HepG2 (cell line): ENCODE data around the gene CELSR2.
A peak's percentile ranks its signal among the peaks of the same experiment; 100 is the strongest.

Experiments used
- ARNT ChIP-seq: fragments of 450-650 bp; IDR thresholded peaks from 2 replicates; pipeline ENCODE4 v1.6.1; 2017
- EZH2 ChIP-seq: conservative IDR thresholded peaks from 2 replicates; pipeline ENCODE4 v1.6.1; 2012; ENCODE audit warnings: mild to moderate bottlenecking, low read depth, low read length, moderate library complexity
- FOXA3 ChIP-seq: IDR thresholded peaks from 2 replicates; pipeline ENCODE4 v1.6.1; 2016; ENCODE audit warnings: missing genetic modification reagents, missing compliant biosample characterization
- HNF4G ChIP-seq, 2 experiments: sonication (generic) in 1 of 2; formaldehyde crosslinking in 1 of 2; IDR thresholded peaks; 2 replicates each; pipeline versions ENCODE4 v1.4.0 to v1.6.1; 2011 to 2020; ENCODE audit warnings: borderline replicate concordance in 2 of 2, low read depth in 2 of 2, mild to moderate bottlenecking in 2 of 2, low read length in 1 of 2, missing genetic modification reagents in 1 of 2, moderate library complexity in 1 of 2
- NFIC ChIP-seq: IDR thresholded peaks from 2 replicates; pipeline ENCODE4 v1.6.1; 2012; ENCODE audit warnings: mild to moderate bottlenecking, low read length, inconsistent platforms
- POLR2A ChIP-seq, 2 experiments: IDR thresholded peaks; 2 replicates each; pipeline ENCODE4 v1.6.1; 2011; ENCODE audit warnings: low read depth in 2 of 2, low read length in 2 of 2, mild to moderate bottlenecking in 1 of 2, moderate library complexity in 1 of 2; ENCODE audit not compliant: insufficient read depth in 1 of 2
- POLR2AphosphoS2 ChIP-seq: IDR thresholded peaks from 2 replicates; pipeline ENCODE4 v1.6.1; 2011; ENCODE audit warnings: low read depth, low read length, improper control_type of control experiment
- REST ChIP-seq, 2 experiments: IDR thresholded peaks; 2 replicates each; pipeline ENCODE4 v1.6.1; 2011 to 2012; ENCODE audit warnings: low read length in 2 of 2, borderline replicate concordance in 1 of 2, low read depth in 1 of 2, mild to moderate bottlenecking in 1 of 2, moderate library complexity in 1 of 2
- ZNF232 ChIP-seq: sonication (generic); formaldehyde crosslinking; IDR thresholded peaks from 2 replicates; pipeline ENCODE4 v1.4.0; 2020; ENCODE audit warnings: missing genetic modification reagents, borderline replicate concordance
- ZNF547 ChIP-seq: sonication (generic); formaldehyde crosslinking; IDR thresholded peaks from 2 replicates; pipeline ENCODE4 v1.5.1; 2020; ENCODE audit warnings: mild to moderate bottlenecking, missing genetic modification reagents
- TF ChIP-seq, protein P1 (sequence below): sonication (generic); formaldehyde crosslinking; IDR thresholded peaks from 2 replicates; pipeline ENCODE4 v1.4.0; 2020; ENCODE audit warnings: missing genetic modification reagents
- TF ChIP-seq, protein P2 (sequence below): sonication (generic); formaldehyde crosslinking; IDR thresholded peaks from 2 replicates; pipeline ENCODE4 v1.8.1; 2023; ENCODE audit warnings: missing genetic modification reagents, inconsistent platforms, borderline replicate concordance
- TF ChIP-seq, protein P3 (sequence below): sonication (generic); formaldehyde crosslinking; IDR thresholded peaks from 2 replicates; pipeline ENCODE4 v1.5.0; 2020; ENCODE audit warnings: mild to moderate bottlenecking, missing genetic modification reagents, moderate library complexity

DNA sequence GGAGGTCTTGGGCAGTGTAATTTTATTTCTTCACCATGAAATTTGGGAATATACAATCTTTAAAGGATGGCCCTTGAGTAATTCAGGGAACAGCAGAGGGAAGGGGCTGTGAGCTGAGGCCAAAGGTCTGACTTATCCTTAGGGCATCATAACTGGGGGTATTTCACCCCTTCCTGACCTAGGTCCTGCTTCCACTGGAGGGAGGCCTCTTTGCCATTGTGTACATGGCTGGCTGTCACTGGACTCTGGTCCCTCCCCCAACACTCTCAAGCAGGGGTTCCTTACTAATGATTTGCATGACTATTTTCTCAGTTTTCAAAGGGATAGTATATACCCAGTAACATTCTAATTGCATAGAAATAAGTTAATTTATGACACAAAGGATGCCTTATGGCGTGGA, 40.8 kb downstream of the CELSR2 start:
- no peak for TF ChIP-seq NFIC
- no peak for TF ChIP-seq ARNT
- TF ChIP-seq FOXA3, result peak; percentile 65
- TF ChIP-seq, protein P1, sequence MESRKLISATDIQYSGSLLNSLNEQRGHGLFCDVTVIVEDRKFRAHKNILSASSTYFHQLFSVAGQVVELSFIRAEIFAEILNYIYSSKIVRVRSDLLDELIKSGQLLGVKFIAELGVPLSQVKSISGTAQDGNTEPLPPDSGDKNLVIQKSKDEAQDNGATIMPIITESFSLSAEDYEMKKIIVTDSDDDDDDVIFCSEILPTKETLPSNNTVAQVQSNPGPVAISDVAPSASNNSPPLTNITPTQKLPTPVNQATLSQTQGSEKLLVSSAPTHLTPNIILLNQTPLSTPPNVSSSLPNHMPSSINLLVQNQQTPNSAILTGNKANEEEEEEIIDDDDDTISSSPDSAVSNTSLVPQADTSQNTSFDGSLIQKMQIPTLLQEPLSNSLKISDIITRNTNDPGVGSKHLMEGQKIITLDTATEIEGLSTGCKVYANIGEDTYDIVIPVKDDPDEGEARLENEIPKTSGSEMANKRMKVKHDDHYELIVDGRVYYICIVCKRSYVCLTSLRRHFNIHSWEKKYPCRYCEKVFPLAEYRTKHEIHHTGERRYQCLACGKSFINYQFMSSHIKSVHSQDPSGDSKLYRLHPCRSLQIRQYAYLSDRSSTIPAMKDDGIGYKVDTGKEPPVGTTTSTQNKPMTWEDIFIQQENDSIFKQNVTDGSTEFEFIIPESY (CRISPR knock-in tag), result no peak
- TF ChIP-seq POLR2AphosphoS2, result no peak
- TF ChIP-seq REST (IDR thresholded peaks at IDR 0.05; ENCODE audit: borderline replicate concordance in 1 of 2, low read depth in 1 of 2, low read length in 2 of 2), result no peak
- TF ChIP-seq ZNF547, result no peak
- TF ChIP-seq, protein P2, sequence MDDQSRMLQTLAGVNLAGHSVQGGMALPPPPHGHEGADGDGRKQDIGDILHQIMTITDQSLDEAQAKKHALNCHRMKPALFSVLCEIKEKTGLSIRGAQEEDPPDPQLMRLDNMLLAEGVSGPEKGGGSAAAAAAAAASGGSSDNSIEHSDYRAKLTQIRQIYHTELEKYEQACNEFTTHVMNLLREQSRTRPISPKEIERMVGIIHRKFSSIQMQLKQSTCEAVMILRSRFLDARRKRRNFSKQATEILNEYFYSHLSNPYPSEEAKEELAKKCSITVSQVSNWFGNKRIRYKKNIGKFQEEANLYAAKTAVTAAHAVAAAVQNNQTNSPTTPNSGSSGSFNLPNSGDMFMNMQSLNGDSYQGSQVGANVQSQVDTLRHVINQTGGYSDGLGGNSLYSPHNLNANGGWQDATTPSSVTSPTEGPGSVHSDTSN, result no peak
- TF ChIP-seq POLR2A (IDR thresholded peaks at IDR 0.05; ENCODE audit: insufficient read depth in 1 of 2, low read depth in 2 of 2, low read length in 2 of 2), result no peak
- TF ChIP-seq HNF4G (IDR thresholded peaks at IDR 0.05; ENCODE audit: borderline replicate concordance, low read depth, low read length), result peak; percentile 17; the same call in 1 of the 2 replicates
- no peak for TF ChIP-seq HNF4G (CRISPR knock-in tag; IDR thresholded peaks at IDR 0.05; ENCODE audit: borderline replicate concordance, low read depth)
- TF ChIP-seq, protein P3, sequence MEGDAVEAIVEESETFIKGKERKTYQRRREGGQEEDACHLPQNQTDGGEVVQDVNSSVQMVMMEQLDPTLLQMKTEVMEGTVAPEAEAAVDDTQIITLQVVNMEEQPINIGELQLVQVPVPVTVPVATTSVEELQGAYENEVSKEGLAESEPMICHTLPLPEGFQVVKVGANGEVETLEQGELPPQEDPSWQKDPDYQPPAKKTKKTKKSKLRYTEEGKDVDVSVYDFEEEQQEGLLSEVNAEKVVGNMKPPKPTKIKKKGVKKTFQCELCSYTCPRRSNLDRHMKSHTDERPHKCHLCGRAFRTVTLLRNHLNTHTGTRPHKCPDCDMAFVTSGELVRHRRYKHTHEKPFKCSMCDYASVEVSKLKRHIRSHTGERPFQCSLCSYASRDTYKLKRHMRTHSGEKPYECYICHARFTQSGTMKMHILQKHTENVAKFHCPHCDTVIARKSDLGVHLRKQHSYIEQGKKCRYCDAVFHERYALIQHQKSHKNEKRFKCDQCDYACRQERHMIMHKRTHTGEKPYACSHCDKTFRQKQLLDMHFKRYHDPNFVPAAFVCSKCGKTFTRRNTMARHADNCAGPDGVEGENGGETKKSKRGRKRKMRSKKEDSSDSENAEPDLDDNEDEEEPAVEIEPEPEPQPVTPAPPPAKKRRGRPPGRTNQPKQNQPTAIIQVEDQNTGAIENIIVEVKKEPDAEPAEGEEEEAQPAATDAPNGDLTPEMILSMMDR (CRISPR knock-in tag), result peak; percentile 24; the same call in 1 of the 2 replicates
- no peak for TF ChIP-seq ZNF232
- no peak for TF ChIP-seq EZH2
